AG10803 (cell line): ENCODE data around the gene RAB40C.

Source experiments
- DNase-seq: peaks from one replicate; pipeline ENCODE4 v3.0.0; 2010; ENCODE audit warnings: low read depth
- H3K4me3 ChIP-seq: 2 replicates; pipeline ENCODE4 v1.5.1; 2011; ENCODE audit warnings: mild to moderate bottlenecking, low read length, control low read depth
- TF ChIP-seq, protein P1 (sequence below): conservative IDR thresholded peaks from 2 replicates; pipeline ENCODE4 v1.5.1; 2011; ENCODE audit warnings: mild to moderate bottlenecking, low read length, control low read depth, inconsistent platforms

RAB40C gene

DNA sequence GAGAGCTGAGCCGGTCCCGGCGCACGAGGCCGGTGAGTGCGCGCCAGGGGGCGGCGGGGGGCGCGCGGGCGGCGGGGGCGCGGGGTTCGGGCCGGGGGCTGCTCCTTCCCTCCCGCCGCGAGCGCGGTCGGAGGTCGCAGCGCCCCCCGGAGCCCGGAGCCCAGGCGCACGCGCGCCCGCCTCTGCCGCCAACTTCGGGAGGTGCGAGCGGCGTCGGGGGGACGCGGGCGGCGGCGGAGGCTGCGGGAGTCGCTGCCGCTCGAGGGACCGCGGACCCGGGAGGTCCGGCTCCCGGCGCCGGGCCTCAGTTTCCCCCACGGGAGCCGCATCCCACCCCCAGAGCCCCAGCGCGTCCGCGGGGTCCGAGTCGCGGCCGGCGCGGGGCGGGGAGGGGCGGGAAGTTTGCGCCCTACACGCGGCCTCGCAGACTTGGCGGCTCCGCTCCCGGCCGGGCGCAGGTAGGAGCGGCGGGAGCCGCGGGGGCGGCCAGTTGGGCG, 29.6 kb upstream of the RAB40C start, which contains the start of gene PRR35:
TSS of gene PRR35 (plus strand) at position 191 of the 497 bp plus-strand sequence. CDS start 2,901 bp downstream, outside the sequence.
- H3K4me3 ChIP-seq = no peak within 1 kb of the TSS
- TF ChIP-seq, protein P1, sequence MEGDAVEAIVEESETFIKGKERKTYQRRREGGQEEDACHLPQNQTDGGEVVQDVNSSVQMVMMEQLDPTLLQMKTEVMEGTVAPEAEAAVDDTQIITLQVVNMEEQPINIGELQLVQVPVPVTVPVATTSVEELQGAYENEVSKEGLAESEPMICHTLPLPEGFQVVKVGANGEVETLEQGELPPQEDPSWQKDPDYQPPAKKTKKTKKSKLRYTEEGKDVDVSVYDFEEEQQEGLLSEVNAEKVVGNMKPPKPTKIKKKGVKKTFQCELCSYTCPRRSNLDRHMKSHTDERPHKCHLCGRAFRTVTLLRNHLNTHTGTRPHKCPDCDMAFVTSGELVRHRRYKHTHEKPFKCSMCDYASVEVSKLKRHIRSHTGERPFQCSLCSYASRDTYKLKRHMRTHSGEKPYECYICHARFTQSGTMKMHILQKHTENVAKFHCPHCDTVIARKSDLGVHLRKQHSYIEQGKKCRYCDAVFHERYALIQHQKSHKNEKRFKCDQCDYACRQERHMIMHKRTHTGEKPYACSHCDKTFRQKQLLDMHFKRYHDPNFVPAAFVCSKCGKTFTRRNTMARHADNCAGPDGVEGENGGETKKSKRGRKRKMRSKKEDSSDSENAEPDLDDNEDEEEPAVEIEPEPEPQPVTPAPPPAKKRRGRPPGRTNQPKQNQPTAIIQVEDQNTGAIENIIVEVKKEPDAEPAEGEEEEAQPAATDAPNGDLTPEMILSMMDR = no peak
- no peak for DNase-seq

DNA sequence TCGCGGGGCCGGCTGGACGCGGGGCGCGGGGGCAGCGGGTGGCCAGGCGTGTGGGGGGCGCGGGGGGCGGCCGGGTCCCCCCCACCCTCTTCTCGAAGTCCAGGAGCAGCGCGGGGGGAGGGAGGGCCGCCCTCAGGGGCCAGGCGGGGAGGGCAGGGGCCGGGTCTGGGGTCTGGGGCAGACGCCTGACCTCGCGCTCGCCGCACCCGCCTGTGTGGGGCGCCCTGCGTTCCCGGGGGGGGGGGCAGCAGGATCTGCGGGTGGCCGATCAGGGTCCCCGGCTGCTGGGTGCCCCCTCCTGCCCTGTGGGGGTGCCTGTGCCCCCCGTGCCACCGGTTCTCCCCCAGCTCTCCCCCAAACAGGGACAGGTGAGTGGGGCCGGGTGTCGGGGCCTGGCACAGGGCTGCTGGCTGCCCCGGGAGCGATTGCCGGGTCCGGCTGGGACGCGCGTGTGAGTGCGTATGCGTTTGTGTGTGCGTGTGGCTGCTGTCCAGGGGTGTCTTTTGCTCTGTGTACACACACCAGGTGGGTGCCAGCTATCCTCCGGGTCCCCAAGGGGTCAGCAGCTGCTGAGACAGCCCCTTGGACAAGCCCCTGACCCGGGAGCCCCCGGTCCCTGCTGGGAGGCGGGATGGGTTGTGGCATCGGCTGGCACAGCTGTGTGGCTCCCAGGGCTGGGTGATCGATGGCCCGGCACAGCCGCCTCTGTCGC, 29.0 kb upstream of the RAB40C start:
- no peak overlapping the region for H3K4me3 ChIP-seq
- TF ChIP-seq, protein P1 = no peak
- DNase-seq = no peak

DNA sequence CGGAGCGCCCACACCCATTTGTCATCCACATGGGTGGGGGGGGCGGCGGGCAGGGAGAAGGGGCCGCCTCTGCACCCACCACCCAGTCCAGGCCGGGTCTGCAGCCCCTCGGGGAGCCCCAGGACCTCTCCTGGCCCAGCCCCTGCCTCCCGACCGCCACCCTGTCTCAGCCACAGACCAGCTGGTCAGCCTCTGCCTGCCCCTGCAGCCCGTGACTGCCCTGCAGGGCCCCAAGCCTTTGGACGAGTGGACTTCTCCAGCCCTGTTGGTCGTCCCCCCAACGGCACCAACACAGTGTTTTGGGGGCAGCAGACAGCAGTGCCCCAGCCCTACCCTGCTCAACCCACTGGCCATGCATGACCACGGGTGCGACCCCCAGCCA, 28.5 kb upstream of the RAB40C start:
- no peak overlapping the region for H3K4me3 ChIP-seq
- no peak for DNase-seq
- TF ChIP-seq, protein P1 = no peak

DNA sequence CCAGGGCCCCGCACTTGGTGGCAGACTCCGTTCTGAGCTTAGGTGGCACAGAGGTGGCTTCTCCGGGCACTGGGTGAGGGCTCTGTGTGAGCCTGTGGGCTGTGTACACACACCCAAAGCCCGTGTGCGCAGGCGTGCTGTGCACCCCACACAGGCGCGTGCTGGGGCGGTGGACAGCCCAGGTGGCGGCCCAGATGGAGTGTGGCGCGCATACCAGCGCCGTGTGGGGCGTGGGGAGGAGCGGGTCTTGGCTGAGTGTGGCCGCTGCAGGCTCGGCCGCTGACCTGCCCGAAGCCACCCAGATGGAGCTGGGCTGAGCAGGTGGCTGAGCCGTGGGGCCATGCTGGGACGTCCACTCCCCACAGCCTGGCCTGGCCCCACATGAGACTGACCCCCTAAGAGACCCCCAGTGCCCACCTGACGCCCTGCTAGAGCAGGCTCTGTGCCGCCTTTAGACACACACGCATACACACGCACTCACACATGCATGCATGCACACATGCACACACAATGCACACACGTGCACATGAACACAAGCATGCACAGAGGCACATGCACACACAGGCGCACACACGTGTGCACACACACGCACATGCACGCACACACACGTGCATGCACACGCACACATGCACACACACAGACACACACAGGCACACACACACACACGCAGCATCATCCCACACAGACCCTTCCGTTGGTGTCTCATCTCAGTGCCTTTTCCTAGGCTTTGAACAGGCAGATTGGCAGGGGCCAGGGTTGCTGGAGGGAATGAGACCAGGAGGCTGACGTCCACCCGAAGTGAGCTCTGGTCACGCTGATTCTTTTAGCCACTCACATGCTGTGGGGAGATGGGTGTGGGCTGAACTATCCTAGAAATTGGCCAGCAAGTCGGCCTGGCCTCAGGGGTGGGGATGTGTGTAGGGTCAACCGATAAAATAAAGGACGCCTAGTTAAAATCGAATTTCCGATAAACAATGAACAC, 27.6 kb upstream of the RAB40C start:
- no peak for DNase-seq
- TF ChIP-seq, protein P1 = no peak
- H3K4me3 ChIP-seq = no peak overlapping the region

DNA sequence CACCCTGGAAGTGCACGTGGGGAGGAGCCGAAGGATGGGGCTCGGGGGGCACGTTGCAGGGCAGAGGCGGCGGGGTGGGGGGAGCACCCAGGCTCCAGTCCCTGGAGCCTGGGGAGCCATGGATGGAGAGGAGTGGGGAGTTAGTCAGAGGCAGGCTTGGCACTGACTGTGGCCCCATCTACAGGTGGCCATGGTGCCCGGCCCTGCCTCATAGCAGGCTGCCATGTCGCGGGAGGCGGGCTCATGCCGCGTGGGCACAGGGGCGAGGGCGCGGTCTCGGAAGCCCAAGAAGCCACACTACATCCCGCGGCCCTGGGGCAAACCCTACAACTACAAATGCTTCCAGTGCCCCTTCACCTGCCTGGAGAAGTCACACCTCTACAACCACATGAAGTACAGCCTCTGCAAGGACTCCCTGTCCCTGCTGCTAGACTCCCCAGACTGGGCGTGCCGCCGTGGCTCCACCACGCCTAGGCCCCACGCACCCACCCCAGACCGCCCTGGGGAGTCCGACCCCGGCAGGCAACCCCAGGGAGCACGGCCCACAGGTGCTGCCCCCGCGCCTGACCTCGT, 26.7 kb upstream of the RAB40C start:
- DNase-seq = no peak
- H3K4me3 ChIP-seq = no peak overlapping the region
- TF ChIP-seq, protein P1 = no peak

DNA sequence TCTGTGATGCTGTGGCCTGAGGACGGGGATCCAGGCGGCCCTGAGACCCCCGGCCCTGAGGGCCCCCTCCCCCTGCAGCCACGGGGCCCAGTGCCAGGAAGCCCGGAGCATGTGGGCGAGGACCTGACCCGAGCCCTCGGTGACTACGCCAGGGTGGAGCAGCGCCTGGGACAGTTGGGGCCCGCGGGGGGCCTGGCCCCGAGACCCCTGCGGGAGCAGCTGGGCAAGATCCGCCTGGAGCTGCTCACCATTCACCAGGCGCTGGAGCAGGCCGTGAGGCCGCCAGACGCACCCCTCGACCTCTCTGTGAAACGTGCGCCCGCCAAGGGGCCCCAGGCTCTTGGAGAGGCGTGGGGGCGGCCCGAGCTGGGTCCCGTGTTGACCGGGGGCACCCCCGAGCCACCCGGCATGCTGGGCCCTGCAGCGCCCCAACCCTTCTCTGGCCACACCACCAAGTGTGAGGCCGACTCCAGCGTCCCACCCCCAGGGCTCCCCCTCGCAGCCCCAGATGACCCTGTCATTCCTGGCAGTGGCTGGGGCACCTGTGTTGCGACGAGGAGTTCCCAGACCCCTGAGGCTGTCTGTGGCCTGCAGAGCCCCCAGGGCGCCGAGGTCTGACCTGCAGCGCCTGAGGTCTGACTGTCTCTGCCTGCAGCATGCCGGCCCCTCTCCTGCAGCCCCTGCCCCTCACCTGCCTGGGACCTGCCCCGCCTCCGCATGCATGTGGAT, 25.0 kb upstream of the RAB40C start:
- DNase-seq = no peak
- TF ChIP-seq, protein P1 = no peak
- no peak overlapping the region for H3K4me3 ChIP-seq
